GM18526 (cell line): ENCODE data around the gene P2RX1.

Experiments used
- POLR2A ChIP-seq: IDR thresholded peaks from 3 replicates; pipeline ENCODE4 v1.6.1; 2011; ENCODE audit not compliant: insufficient read length; ENCODE audit errors: extremely low read depth

P2RX1 gene

DNA sequence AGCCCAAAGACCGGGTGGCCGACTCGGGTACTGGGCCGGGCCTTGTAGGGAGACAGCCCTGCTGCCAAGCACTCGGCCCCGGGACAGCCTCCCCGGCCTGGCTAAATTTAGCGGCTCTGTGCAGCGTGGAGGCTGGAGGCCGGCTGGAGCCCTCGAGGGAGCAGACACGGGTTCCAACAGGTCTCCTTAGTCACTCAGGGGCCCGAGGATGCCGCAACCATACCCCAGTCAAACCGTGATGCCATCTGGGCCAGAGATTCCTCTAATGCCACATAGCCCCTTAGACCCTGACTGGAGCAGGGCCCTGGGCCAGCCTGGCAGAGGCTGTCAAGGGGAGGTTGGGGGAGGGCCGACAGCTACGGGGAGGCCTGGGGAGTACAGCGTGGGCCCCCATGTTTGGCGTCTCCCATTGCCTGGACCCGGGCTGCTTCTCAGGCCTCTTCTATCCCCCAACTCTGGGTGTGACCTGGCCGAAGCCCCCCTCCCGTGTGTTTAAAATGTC is 2.9 kb upstream of the P2RX1 start:
- no peak for TF ChIP-seq POLR2A

DNA sequence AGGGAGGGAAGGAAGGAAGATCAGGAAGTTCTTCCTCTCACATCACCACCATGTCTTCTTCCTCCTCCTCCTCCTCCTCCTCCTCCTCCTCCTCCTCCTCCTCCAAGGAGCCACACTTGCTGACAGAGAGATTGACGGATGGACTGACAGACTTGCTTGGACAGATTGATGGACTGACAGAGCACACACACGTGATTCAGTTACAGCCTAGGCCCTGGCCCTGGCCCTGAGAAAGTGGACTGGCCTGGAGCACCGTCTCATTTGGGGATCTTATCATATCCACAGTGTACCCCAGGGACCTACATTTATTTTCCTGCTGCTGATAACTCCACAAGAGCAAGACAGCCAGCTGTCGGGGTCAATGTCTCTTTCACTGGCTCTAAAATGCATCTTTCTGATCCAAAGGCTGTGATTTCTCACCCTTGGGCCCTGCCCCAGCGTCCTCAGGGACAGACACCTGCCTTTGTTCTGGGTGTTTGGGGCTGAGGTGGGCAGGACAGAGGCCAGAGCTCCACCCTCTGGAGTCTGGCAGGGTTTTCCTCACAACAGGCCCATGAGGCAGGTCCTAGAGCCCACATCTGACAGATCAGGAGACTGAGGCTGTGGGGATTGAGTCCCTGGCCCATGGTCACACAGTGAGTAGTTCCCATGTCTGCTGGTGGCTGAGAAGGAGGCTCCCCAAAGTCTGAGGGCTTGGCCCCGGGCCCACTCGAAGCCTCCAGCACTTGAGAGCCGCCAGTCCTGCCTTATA is 2.3 kb upstream of the P2RX1 start:
- TF ChIP-seq POLR2A = no peak

DNA sequence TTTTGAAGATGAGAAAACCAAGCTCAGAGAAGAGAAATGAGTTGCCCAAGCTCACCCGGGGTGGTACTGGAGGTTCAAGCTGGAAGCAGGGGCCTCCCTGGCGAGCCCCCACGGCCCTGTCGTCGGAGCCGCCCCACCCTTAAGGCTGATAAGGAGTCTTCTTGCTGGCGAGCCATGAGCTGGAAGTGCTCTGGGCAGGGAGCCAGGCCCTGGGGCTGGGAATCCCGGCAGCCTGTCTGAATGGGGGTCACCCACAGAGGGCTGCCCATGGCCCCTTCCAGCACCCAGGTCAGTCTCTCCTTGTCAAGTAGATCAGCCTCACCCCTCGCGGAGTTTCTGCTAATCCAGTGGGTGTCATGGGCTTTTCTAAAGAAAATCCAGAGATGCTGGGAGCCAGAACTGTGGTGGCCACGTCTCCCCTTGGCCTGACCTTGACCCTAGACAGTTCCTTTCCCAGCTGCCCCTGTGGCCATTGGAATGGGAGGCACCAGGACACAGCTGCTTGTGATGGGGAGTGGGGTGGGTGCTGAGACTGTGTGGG is 1.2 kb upstream of the P2RX1 start:
- no peak for TF ChIP-seq POLR2A

DNA sequence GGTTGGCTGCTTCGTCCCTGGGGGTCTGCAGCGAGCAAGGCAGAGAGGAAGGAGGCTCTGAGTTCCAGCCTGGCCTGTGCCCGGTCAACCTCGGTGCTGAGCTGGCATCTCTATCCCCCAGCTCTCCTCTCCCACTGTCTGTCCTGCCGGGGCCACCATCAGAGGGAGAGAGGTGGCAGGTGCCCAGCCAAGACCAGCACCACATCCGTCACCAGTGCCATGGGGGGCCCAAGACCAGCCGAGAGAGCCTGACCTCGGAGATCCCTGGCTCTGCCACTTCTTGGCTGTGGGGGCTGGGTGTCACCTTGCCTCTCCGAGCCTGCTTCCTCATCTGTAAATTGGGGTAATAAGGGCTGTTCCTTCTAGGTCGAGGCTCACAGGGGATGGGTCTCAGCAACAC is 560 bp upstream of the P2RX1 start:
- TF ChIP-seq POLR2A = no peak

DNA sequence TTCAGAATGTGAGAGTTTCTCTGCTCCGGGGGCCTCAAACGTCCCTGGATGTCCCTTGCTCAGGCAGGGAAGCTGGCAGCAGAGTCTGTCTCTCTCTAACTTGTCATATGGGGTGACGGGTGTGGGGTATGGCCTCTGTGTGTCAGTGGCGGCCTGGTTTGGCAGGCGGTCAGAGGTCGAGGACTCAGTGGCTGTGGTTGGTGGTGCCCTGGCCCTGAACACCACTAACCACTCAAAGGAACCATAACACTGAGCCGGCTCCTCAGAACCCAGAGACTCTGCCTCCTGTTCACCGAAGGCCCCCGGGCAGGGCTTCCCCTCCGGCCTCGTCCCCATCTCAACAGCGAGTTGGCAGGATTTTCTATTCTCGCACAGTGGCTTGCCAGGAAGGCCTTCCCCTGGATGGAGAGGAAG is 677 bp downstream of the P2RX1 start:
- no peak for TF ChIP-seq POLR2A

DNA sequence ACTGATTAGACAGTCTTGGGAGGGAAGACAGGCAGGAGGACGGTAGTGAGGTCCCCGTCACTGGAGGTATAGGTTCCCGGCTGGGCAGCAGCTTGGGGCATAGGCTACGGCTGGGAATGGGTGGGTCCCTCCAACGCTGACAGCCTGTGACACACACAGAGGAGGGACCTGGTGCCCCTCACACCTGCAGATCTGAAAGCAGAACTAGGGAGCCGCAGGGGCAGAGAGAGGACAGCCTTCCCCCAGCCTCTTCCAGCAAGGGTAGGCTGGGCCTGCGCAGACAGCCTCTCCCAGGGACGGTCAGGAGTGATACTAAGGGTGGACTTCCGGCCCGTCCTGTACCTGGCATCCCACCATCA is 2.0 kb downstream of the P2RX1 start:
- peak; percentile 53 for TF ChIP-seq POLR2A

DNA sequence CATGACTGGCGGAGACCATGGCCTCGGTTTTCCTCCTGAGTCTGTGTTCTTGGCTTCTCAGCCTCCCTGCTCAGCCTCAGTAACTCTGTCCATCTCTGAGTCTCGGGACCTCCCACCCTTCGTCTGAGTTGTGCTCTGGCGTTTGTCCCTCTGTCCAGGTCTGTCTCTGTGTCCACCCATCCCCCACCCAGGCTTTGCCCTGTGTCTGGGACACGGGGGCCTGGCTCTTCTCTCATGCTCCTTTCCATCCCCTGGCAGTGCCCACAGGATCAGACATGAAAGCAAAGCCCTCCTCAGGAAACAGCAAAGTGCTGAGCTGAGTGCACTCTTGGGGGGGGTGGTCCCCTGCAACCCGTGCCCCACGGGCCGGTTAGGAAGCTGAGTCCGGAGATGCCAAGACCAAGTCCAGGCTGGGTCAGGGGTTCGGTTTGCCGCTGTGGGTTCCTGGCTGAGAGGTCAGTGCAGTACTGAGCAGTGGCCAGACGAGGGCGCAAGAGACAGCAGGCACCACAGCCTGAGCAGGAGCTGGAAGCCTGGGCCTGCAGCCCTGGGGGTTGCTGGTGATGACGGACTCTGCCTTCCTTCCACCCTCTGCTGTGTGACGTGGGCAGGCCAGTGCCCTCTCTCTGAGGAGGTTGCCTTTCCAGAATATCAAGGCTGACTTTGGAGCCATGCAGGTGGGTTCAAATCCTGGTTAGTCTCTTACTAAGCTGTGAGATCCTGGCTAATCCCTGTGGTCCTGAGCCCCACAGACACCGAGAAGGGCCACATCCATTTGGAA is 2.5 kb downstream of the P2RX1 start:
- no peak for TF ChIP-seq POLR2A

DNA sequence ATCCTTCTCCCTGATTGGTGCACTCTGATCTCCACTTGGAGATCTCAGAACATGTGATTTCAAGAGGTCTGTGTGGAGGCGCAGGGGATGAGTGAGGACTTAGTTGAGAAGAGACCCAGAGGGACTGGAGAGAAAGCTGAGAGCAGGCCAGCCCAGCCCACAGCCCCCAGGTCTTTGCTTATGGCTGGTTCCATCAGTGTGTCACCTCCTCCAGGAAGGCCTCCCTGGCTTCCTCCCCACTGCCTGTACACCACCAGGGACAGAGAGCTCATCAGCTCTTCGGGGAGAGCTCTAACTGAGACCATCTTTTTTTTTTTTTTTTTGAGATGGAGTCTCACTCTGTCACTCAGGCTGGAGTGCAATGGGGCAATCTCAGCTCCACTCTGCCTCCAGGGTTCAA is 3.4 kb downstream of the P2RX1 start:
- no peak for TF ChIP-seq POLR2A

DNA sequence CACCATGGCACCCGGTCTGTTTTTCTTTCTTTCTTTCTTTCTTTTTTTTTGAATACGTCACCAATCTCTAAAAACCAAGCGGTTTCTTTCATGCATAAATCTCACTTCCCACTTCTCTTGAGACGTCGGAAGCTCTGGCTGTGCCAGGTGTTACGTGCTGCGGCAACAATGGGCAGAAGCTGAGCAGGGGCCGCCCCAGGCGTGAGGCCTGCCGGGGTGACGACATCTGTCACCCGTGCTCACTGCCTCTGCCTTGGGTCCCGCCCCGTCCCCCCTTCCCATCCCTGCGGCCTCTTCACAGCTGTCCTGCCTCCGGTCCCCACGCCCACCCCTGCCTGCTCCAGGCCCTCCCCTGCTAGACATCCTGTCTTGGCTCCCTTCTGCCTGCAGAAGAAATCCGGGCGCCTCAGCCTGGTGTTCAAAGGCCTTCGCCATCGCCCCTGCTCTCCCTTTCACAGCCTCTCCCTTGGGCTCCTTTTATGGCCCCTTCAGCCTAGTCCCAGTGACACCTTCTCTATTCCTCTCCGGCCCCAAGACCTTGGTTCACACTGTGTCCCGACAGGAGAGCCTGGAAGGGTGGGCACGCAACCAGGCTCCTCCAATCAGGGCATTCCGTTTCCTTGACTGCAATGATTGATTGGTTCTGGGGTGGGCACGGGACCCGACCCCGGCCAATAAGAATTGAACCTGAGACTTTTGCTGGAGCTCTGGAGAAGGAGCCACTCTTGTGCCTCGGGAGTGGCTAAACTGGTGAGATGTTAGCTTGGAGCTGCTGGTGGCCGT is 4.8 kb downstream of the P2RX1 start:
- TF ChIP-seq POLR2A = peak; percentile 29

DNA sequence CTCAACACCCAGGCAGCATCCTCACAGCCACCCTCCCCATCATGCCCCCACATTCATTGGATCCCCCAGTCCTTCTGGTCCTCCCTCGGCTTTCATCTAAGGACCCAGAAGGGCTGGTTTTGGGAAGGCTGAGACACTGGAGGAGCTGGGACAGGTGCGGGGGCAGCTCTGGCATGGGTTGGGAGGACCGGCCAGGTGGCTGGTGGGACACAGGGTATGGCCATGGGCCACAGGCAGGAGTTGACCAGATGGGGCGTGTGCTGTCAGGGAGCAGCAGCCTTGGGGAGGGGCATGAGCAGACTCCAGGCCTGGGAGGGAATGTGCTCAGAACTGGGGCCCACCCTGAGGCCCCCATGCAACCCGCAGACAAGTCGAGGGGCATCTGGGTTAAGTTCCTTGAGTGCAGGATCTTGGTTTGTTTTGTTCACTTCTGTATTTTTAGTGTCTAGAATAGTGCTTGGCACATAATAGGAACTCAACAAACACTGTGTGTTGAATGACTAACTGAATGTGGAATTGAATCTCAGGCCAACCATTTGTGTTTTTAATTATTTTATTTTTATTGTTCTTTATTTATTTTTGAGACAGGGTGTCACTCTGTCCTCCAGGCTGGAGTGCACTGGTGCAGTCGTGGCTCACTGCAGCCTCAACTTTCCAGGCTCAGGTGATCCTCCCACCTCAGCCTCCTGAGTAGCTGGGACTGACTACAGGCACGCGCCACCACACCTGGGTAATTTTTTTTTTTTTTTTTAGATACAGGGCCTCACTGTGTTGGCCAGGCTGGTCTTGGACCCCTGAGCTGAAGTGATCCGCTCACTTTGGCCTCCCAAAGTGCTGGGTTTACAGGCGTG is 5.6 kb downstream of the P2RX1 start:
- TF ChIP-seq POLR2A = no peak

DNA sequence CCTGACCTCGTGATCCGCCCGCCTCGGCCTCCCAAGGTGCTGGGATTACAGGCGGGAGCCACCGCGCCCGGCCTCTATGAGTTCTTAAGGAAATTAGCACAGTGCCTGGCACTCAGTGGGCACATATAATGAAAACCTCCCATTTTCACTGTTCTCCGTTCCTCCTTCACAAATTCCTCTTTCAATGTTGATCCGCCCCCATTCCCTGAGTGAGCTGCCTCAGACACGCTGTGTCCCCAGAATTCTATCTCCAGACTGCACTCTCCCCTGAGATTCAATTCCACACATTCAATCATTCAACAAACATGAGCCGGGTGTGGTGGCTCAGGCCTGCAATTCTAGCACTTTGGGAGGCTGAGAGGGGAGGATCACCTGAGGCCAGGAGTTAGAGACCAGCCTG is 7.0 kb downstream of the P2RX1 start:
- TF ChIP-seq POLR2A = no peak

DNA sequence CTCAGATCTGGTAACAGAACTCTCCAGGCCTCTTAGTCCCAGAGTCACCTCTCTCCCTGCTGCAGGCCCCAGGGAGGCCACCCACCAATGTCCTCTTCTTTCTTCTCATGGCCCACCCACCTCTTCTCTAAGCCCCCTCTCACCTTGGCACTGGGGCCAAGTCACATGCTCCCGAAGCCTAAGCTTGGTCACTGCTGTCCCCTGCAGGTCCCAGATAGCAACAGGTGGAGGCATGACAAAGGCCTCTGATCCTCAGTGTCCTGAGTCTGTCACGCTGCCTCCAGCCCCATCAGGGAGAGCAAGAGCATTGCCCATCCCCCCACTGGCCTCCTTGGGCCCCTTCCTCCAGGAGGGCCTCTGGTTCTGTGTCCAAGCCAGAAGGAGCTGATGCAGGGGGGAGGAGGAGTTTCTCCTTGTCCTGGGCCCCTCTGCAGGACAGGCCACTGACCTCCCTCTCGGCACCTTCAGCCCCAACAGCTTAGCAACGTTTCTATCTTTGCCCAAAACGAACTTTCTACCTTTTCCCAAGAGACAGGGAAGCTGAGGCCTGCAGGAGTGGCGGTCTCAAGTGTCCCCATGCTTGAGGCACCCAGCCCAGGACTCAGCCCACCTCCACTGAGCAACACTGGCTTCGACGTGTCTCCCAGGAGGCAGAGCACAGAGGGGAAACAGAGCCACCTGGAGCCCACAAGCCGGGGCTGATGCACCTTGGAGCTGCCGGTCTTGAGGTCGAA is 8.6 kb downstream of the P2RX1 start:
- TF ChIP-seq POLR2A = no peak

DNA sequence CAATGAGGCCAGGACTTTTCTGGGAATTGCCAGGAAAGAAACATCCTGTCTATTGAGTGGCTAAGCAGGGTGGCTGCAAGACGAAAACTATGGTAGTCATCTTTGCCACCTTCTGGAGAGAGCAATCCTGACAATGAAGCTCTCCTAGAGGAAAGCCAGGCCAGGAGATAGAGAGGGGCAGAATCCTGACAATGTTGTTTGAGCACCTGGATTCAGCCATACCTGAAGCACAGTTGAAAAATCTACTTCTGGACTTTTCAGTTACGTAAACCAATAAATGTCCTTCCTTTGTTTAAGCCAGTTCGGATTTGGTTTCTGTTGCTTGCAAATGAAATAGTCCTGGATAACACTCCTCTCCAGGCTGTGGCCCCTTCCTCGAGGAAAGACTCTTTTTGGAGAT is 9.4 kb downstream of the P2RX1 start:
- no peak for TF ChIP-seq POLR2A

DNA sequence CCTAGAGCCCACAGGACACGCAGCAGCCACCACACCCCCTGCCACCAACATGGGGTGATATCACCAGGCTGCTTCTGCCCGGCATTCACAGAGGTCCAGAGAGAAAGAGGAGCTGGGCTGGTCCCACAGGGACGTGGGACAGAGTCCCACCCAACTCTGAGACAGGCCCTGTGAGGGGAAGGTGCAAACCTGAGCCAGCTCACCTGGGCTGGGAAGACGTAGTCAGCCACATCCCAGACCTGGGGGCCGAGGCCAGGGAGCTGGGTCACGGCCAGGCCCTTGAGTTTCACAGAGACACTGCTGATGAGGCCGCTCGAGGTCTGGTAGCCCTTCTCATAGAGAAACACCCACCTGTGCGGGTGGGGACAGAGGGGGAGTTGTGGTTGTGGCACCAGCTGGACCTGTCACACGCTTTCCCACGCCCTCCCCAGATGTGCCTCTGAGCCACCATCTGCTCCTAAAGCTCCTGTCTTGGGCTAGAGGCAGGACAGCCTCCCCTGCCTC is 11.2 kb downstream of the P2RX1 start:
- no peak for TF ChIP-seq POLR2A
